ENCODE measurements around the gene DGUOK.

The DGUOK gene

GRCh38 chr2:74007711-74008110, 81.0 kb downstream of the DGUOK start:
- no peak for TF ChIP-seq CTCF (IDR thresholded peaks at IDR 0.05; ENCODE audit: low read depth, low read length, missing control alignments)

More at GRCh38 chr2:74007711-74008110, 81.0 kb downstream of the DGUOK start:
- no peak for DNase-seq (ENCODE audit: low read depth)
- no peak overlapping the region for H3K4me3 ChIP-seq (ENCODE audit: low read depth, low read length)
